ENCODE data around the gene HES3.

HES3 gene

GRCh38 chr1:6269720-6270400, 25.9 kb downstream of the HES3 start:
- DNase-seq (ENCODE audit: low read depth in 1 of 2, low spot score in 1 of 2), result no peak
- no peak overlapping the region for H3K27ac ChIP-seq (replicated peaks)
- H3K4me3 ChIP-seq (replicated peaks; ENCODE audit: insufficient read depth, low read length), result no peak overlapping the region
- TF ChIP-seq SPI1 (IDR thresholded peaks at IDR 0.05; ENCODE audit: borderline replicate concordance, low read depth) (no peak), GABPA (IDR thresholded peaks at IDR 0.05; ENCODE audit: low read depth) (no peak), POLR2AphosphoS5 (IDR thresholded peaks at IDR 0.05; ENCODE audit: low read depth) (no peak)
- TF ChIP-seq, protein P1, sequence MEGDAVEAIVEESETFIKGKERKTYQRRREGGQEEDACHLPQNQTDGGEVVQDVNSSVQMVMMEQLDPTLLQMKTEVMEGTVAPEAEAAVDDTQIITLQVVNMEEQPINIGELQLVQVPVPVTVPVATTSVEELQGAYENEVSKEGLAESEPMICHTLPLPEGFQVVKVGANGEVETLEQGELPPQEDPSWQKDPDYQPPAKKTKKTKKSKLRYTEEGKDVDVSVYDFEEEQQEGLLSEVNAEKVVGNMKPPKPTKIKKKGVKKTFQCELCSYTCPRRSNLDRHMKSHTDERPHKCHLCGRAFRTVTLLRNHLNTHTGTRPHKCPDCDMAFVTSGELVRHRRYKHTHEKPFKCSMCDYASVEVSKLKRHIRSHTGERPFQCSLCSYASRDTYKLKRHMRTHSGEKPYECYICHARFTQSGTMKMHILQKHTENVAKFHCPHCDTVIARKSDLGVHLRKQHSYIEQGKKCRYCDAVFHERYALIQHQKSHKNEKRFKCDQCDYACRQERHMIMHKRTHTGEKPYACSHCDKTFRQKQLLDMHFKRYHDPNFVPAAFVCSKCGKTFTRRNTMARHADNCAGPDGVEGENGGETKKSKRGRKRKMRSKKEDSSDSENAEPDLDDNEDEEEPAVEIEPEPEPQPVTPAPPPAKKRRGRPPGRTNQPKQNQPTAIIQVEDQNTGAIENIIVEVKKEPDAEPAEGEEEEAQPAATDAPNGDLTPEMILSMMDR (IDR thresholded peaks at IDR 0.05; ENCODE audit: insufficient read depth, low read length), result no peak
- TF ChIP-seq, protein P2, sequence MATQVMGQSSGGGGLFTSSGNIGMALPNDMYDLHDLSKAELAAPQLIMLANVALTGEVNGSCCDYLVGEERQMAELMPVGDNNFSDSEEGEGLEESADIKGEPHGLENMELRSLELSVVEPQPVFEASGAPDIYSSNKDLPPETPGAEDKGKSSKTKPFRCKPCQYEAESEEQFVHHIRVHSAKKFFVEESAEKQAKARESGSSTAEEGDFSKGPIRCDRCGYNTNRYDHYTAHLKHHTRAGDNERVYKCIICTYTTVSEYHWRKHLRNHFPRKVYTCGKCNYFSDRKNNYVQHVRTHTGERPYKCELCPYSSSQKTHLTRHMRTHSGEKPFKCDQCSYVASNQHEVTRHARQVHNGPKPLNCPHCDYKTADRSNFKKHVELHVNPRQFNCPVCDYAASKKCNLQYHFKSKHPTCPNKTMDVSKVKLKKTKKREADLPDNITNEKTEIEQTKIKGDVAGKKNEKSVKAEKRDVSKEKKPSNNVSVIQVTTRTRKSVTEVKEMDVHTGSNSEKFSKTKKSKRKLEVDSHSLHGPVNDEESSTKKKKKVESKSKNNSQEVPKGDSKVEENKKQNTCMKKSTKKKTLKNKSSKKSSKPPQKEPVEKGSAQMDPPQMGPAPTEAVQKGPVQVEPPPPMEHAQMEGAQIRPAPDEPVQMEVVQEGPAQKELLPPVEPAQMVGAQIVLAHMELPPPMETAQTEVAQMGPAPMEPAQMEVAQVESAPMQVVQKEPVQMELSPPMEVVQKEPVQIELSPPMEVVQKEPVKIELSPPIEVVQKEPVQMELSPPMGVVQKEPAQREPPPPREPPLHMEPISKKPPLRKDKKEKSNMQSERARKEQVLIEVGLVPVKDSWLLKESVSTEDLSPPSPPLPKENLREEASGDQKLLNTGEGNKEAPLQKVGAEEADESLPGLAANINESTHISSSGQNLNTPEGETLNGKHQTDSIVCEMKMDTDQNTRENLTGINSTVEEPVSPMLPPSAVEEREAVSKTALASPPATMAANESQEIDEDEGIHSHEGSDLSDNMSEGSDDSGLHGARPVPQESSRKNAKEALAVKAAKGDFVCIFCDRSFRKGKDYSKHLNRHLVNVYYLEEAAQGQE (IDR thresholded peaks at IDR 0.05; ENCODE audit: insufficient replicate concordance, low read depth), result no peak
- no peaks in the 10 kb centered on the region for H3K27me3 ChIP-seq (ENCODE audit: insufficient read depth, poor library complexity, severe bottlenecking)

DNA sequence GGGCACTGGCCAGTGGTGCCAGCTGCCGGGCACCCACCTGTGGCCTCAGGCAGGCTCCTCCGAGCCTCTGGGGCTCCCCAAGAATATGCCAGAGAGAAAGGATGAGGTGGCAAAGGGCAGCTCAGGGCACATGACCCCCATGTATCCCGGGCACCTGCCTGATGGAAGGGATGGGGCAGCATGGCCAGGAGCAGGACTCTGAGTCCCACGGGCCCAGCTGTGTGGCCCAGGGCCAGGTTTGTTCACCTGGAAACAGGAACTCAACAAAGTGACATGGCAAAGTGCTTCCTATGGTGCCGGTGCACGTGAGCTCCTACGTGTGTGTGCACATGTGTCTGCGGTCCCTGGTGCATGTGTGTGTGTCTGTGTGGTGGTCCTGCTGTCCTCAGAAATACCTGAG, 26.4 kb downstream of the HES3 start:
- DNase-seq (ENCODE audit: low read depth in 1 of 2, low spot score in 1 of 2), result no peak
- Histone ChIP-seq H3K4me3 (replicated peaks; ENCODE audit: insufficient read depth, low read length) (no peak overlapping the region), H3K27ac (replicated peaks) (no peak overlapping the region), H3K27me3 (ENCODE audit: insufficient read depth, poor library complexity, severe bottlenecking) (no peaks in the 10 kb centered on the region)
- TF ChIP-seq, protein P1 (IDR thresholded peaks at IDR 0.05; ENCODE audit: insufficient read depth, low read length), result no peak
- TF ChIP-seq POLR2AphosphoS5 (IDR thresholded peaks at IDR 0.05; ENCODE audit: low read depth) (no peak), GABPA (IDR thresholded peaks at IDR 0.05; ENCODE audit: low read depth) (no peak), SPI1 (IDR thresholded peaks at IDR 0.05; ENCODE audit: borderline replicate concordance, low read depth) (no peak)
- TF ChIP-seq, protein P2 (IDR thresholded peaks at IDR 0.05; ENCODE audit: insufficient replicate concordance, low read depth), result no peak

DNA sequence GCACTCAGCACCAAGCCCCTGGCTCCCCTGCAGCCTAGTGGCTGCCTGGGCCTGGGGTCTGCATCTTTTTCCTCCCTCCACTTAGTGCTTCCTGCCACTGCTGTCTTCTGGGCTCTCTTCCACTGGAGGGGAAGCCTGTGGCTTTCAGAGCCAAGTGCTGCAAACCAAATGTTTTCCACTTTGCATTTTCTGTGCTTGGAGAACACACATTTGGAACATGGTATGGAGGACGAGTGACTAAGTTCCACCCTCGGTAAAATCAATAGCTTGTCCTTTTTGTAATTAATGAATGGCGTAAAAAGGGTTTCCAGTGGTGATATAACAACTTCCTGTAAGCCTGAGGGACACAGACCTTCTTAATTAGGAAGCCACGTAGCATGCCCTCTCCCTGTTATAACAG, 27.0 kb downstream of the HES3 start:
- TF ChIP-seq POLR2AphosphoS5 (IDR thresholded peaks at IDR 0.05; ENCODE audit: low read depth) (no peak), SPI1 (IDR thresholded peaks at IDR 0.05; ENCODE audit: borderline replicate concordance, low read depth) (no peak), GABPA (IDR thresholded peaks at IDR 0.05; ENCODE audit: low read depth) (no peak)
- TF ChIP-seq, protein P1 (IDR thresholded peaks at IDR 0.05; ENCODE audit: insufficient read depth, low read length), result no peak
- TF ChIP-seq, protein P2 (IDR thresholded peaks at IDR 0.05; ENCODE audit: insufficient replicate concordance, low read depth), result no peak
- no peaks in the 10 kb centered on the region for H3K27me3 ChIP-seq (ENCODE audit: insufficient read depth, poor library complexity, severe bottlenecking)
- no peak overlapping the region for H3K4me3 ChIP-seq (replicated peaks; ENCODE audit: insufficient read depth, low read length)
- DNase-seq (ENCODE audit: low read depth in 1 of 2, low spot score in 1 of 2), result no peak
- no peak overlapping the region for H3K27ac ChIP-seq (replicated peaks)
